Inflammatory macrophage treated with lipopolysaccharide for 1 hour (primary cell): ENCODE data around the gene CMBL.
"Not testable (repeated sequence)": the region's sequence is repeated elsewhere in the genome, so short reads cannot be mapped to it uniquely, and the experiment has no call there.

Experiments used
- DNase-seq, 2 donors: peaks; one replicate each; pipeline ENCODE4 v3.0.0-alpha.2; 2020 to 2022

Gene CMBL

DNA sequence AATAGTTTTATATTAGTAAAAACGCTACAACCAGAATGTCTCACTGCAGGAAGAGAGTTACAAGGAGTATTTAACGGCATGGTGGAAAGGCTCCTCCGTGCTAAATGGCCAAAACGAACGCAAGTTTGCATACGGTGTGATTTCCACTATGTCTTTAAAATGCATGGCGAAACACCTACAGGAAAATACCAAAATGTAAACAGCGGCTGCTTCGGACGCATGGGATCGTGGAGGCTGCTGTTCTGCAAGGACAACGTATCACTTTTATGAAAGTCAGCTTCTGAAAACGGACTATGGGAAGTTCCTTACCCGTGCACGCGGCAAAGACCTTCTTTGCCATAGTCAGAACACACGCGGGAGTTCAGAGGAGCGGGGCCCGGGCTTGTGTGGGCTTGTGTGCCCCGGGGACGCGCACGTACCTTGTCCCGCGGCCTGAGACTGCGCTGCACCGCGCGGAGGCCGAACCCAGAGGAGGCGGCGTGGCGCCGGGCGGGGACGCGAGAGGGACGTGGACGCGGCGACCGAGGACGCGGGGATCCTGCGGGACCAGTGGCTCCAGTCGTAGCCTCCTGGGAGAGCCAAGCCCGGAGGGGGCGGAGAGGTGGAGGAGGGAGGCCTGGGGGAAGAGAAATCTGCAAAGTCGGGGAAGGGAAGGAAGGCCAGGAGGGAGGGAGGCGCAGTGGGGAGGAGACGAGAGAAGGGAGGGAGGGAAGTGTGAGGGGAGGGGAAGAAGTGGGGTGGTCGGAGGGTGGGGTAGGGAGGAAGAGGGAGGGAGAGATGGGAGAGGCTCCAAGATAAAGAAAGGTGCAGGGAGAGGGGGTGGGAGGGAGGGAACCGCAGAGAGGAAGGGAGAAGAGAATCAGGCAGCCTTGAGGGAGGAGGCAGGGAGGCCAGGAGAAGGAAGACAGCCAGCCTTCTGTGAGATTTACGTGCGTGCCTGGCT is at the start of gene CMBL:
CMBL (minus strand) TSS at position 697 of the 943 bp plus-strand sequence. CDS start 17,140 bp downstream, outside the sequence.
- peak; percentile 21 to 40 for DNase-seq

DNA sequence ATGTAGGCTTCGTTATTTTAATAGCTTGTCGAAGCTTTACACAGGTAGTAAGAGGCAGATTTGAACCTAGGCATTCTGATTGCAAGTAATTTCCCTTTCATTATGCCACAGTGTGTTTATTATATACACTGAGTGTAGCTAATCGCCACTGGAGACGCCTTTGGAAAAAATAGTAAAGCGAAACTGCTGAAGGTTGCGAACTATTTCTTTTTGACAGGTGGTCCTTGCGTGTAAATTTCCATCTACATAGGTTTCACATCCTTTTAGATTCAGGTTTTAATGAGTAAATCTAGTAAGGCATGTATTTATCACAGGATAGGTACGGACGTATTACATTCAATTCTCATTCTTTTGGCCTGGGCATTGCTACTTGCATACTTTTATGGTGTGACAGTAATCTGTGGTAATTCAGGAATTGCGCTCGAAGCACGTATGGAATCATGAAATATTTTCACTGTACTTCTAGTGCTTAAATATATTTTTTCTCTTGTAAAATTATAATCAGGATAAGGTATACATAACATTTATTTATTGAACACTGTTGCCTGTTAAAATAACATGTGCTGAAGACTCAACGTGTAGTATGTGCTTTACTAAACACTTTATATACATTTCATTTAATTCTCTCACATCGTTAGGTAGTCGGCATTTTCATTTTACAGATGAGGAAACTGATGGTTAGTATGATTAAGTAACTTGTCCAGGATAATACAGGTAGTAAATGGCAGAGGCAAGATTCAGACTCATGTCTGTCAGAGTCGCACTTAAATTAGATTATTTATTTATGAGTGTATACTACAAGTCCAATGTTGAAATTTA is 47.6 kb upstream of the CMBL start:
- peak; percentile 34 to 39 for DNase-seq

DNA sequence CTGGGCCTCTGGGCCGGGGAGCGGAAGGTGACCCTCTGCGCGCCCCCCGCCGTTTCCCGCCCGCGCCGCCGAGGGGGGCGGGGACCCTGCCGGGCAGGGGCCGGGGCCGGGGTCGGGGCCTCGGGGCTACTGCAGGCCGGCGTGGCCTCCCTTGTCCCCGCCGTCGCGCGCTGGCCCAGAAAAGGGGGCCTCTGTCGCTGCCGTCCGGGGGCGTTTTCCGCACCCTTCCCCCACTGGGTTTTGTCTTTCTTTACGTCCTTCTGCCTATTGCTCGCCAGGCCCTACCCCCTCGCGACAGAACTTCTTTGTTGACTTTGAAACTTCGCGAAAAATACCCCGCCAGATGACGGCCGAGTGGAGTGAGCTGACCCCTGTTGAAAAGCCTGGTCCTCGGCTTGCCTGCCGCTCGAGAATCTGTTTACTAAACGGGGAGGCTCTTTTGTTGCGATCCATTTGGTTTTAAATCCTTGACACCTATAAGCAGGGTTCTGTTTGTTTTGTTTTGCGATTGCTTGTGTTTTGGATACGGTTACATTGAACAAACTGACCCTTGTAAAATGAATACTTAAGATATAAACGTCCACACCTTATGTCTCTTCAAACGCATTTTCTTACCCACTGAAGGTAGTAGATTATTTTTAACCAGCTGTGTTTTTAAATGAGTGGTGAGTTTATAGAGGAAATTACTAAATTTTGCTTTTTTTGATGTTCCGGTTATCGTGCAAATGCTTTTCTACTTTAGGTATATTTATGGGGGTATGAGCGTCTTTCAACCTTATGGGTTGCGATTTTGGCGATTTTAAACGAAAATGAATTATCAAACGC is 46.6 kb upstream of the CMBL start:
- peak in 1 of 2 donors; percentile 22 for DNase-seq

DNA sequence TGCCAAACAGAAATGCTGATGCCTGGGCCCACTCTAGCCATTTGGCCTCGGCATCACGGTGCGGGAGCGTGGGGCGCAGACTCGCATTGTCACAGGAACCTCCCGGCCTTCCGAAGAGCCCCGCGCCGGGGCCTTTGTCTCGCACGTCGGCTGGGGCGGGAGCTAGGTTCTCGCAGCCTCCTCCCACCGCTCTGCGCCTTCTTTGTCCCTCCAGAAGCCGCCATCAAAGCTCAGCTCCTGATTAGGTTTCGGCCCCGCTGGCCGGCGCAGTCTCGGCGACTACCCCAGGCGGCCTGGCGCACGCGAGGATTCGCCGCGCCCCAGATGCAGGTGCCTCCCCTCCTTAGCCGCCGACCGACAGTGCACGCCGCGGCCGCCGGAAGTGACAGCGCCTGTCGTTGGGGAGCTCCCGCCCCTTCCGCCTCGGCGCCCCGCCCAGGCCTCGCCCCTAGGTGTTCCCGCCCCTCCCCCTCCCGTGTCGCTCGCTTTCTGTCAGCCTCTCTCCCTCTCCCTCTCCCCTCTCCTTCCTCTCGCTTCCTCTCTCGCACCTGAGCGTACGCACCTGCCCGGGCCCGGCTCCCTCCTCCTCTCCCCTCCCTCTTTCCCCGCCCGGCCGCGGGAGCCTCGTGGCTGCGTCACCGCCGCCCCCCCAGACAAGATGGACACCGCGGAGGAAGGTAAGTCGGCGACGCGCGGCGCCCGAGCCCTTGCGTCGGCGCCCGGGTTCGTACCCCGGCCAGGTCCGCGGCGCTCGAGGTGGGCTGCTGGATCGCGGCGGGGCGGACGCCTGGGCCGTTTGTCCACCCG is 45.7 kb upstream of the CMBL start, which contains the start of gene MARCHF6:
MARCHF6 (plus strand) TSS at position 455 of the 807 bp plus-strand sequence; CDS start at position 659, 204 bp downstream.
- DNase-seq, result peak; percentile 81 to 90

DNA sequence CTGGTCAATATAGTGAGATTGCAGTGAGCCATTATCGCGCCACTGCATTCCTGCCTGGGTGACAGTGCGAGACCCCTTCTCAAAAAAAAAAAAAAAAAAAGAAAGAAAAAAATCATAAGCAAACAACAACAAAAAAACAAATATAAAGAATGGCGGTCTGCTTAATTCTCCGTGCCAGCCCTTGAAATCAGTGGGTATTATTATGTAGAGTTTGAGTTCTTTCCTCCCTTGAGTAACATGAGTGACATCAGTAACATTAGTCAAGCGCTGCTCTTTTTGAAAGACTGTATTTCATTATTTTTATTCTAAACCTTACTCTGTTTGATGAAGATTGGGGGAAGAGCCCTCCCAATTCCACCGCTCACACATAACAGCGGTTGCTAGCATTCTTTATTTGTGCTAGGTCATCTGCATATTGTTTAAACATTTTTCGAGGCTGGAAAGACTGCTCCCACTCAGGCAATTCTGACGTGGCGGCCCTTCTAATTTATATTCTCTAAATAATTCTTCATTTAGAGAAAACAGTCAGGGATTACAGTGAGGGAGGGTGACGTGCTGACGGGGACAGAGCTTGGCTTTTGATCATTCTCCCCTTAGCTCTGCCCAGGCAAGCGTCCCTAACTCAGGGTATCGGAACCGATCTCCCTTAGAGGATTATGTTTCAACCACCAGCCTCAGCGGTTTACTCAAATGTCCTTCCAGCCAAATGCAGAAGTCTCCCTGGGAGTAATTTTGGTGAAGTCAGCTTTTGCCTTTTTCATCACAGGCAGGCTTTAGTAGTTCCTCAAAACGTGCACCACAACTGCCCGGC is 44.9 kb upstream of the CMBL start:
- DNase-seq, result peak; percentile 92 to 93

DNA sequence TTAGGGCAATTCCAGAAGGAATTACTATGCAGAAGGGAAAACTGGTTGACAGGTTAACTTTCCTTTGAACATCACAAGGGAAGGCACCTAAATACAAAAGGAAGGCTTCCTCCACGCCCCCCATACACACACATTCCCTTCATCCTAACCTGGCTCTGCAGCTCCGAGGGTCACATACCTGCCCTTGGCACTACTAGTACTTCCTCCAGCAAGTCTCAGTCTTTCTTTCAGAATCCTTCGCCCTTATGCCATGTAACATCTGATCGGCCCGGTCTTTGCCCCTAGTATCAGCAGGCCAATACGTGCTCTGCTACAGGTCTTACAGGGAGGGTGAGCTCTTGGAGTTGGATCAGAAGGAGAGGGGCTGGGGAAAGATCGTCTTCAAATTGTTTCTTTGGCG is 44.2 kb upstream of the CMBL start:
- no peak for DNase-seq

DNA sequence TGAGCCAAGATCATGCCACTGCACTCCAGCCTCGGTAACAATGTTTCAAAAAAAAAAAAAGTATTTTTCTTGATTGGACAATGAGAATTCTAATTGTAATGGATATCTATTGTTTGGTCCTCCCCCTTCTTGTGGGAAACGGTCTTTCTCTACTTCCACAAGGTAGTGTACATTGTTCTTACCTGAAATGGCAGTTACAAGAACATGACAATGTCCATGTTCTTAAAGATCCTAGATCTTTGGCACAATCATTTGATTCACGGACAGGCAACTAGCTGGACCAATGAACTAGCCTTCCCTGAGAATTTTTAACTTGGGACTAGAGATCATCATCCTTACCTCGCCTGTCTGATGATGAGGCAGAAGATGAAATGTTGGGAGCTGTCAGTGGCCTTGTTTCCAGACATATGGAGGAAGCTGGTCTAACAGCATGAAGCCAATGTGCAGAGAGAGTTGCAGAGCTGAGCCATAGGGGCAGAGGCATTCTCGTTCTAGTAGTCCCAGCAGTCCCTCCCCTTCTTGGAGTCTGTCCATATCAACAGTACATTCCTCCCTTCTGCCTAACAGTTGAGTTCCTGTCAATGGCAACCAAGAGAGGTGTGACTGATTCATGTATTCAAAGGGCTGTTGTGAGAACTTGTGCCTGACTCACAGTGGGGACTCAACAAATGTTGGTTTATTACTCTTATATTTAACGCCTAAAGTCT is 43.6 kb upstream of the CMBL start:
- DNase-seq, result no peak

DNA sequence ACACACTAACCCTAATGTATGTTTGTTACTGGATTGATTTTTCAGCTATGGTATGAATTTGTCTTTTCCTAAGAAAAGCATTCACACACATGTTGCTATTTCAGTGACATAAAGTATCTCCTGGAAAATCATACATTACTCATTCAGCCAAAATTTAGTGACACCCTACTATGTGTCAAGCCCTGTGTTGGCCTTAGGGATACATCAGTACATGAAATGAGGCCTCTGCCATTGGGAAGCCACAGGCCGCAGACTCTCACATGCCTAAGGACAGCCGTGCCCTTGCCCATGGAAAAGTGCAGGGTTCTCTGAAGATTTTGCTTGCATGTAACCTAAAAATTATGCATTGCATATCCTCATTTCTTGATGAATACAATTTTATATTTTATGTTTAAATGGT is 40.6 kb upstream of the CMBL start:
- DNase-seq, result no peak

DNA sequence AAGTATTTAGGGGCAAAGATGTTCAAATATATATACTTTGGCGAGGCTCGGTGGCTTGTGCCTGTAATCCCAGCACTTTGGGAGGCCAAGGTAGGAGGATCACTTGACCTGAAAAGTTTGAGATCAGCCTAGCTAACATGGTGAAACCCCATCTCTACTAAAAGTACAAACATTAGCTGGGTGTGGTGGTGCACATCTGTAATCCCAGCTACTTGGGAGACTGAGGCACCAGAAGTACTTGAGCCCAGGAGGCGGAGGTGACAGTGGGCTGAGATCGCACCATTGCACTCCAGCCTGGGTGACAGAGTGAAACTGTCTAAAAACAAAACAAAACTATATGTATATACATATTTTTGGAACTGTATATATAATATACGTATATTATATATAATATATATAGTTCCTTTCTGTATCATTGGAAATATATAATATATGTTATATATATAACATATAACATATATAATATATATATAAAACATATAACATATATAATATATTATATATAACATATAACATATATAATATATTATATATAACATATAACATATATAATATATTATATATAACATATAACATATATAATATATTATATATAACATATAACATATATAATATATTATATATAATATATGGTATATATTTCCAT is 36.9 kb upstream of the CMBL start:
- not testable (repeated sequence) for DNase-seq

DNA sequence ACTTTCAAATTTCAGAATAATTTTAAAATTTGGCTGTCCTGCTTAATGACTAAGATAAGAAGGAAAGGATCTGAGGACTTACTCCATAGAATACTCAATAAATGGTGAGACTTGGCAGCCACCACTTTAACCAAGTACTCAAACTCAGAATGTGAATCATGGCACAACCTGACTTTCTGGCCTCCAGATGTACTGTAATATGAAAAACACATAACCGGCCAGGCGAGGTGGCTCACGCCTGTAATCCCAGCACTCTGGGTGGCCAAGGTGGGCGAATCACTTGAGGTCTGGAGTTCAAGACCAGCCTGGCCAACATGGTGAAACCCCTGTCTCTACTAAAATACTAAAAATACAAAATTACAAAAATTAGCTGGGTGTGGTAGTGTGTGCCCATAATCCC is 35.8 kb upstream of the CMBL start:
- DNase-seq, result no peak

DNA sequence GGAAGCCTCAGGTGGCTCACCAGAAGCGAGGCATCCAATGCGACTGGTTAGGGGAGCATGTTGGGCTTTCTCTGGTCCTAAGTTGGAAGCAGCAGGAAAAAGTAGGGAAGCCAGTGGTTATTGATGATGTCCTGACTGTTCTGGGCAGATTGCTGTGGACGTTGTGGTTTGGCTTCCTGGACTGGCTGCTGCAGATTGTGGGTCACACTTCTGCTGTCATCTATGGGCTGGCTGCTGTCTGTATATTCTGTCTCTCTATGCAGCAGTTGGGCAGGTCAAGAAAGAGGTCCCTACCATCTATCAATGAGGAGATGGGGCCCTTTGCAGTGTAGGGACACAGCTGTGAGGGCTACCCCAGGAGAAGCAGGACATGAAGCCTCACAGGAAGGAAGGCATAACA is 32.3 kb upstream of the CMBL start:
- DNase-seq, result no peak

DNA sequence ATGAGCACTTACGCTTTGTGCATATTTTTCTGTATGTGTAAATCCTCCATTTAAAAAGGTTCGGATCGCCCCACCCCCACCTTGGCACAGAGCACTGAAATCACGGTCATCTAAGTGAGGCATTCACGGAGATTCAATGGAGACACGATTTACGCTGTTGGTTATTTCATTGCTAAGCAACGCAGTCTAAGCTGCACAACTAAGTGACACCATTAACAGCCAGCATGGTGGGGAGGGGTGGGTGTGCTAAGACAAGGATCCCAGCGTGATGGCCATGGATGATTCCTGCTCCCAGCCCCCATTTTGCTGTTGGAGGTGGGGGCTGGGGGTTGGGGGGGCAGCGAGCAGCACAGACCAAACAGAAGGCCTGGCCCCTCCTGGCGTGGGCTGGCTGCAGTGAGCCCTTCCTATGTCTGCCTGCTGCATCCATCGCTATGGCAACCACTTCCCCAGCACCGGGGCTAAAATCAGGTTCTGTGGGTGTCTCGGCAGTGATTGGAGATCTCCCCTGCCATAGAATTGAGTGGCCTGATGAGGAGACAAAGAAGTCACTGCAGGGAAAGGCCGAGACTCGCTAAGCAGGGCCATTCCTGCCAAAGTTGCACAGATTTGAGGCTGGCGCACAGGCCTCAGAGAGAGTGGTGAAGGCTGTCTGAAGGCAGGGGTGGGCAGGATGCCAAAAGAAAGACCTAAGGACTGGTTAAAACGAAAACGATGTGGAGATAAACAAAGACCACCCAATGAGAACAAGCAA is 31.5 kb upstream of the CMBL start:
- DNase-seq, result no peak

DNA sequence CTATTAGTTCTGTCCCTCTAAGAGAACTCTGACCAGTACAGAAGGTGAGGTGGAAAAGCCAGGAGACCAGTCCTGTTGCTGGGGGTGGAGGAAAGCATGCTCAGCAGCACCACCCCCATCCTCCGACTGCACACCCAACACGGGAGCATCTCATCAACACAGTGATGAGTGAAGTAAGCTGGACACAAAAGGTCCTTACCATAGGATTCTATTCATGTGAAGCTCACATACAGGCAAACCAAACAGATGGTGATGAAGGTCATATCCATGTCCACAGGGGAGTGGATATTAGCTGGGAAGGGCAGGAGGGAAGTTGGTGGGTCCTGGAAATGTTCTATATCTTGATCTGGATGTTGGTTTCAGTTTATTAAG is 31.0 kb upstream of the CMBL start:
- no peak for DNase-seq

DNA sequence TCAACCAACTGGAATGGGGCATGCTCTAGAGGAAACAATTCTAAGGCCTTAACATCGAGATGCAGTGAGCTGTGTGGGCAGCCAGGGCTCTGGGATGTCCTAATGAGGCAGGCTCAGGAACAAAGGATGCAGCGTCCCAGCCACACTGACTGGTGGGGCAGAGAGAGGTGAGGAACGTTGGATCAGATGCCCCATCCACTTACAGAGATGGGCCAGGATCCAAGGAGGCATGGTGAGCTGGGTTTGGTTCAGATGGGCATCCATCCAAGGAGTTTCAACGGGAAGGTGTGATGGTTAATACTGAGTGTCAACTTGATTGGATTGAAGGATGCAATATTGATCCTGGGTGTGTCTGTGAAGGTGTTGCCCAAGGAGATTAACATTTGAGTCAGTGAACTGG is 30.3 kb upstream of the CMBL start:
- no peak for DNase-seq

DNA sequence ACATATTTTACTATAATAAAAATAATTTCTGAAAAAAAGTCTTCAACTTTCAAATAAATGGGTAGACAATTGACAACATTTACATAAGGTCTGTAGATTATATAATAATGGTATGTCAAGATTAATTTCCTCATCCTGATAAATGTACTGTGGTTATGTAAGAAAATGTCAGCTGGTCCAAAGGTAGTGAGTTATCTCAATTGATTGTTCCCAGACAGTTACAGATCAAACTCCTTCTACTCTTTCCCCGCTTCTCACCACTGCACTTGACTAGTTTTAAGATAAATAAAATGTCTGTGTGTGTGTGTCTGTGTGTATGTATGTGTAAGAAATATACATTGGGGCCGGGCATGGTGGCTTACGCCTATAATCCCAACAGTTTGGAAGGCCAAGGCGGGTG is 29.4 kb upstream of the CMBL start:
- DNase-seq, result no peak

DNA sequence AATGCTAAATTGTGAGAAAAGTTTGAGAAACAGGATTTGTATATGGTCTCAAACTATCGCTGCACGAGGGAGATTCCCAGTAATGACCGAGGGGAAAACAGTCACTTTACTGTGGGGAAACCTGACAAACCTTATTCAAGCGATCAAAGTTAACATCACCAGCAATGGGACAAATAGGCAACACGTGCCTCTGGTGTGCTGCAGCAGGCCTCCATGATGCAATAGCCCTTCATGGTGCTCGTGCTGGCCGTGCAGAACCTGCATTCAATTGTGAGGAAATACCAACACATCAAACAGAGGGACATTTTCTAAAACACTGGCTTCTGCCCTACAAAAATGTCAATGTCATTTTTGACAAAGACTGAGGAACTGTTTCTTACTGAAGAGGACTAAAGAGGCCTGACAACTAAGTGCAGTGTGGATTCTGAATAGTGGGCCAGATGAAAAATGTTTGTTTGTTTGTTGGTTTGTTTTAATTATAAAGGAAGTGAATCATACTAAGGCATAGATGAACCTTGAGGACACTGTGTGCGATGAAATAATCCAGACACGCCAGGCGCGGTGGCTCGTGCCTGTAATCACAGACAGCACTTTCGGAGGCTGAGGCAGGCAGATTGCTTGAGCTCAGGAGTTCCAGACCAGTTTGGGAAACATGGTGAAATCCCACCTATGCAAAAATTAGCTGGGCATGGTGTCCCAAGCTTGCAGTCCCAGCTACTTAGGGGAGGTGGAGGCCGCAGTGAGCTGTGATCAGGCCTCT is 28.2 kb upstream of the CMBL start:
- DNase-seq, result no peak

DNA sequence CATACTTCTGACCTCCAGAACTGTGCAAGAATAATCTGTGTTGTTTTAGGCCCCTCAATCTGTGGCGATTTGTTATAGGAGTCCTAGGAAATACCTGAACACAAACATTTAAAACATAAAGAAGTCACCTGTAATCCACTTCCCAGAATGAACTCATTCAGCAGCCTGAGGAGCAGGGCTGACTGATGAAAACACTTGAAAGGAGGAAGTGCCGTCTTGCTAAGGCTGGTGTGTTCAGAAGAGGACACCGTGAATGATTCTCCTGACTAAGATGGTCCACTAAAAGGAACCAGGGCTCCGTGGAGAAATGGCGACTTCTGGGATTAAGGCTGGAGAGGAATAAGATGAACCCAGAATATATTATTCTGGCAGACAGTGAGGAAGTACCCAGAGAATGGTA is 27.1 kb upstream of the CMBL start:
- DNase-seq, result no peak
